Right lobe of liver (tissue), 4 donors: Measurements from ENCODE around the gene ZNF557.

Experiments used
- CTCF ChIP-seq, 4 donors: fragments of 200-600 bp in 3 of 4; fragments of 450-650 bp in 1 of 4; IDR thresholded peaks; one replicate each; pipeline versions ENCODE4 v1.5.1 to v1.8.0; 2016 to 2022; ENCODE audit warnings: antibody characterized with exemption in 4 of 4, mild to moderate bottlenecking in 2 of 4
- POLR2A ChIP-seq: fragments of 450-650 bp; IDR thresholded peaks from one replicate; pipeline ENCODE4 v1.6.1; 2017; ENCODE audit warnings: antibody characterized with exemption, mild to moderate bottlenecking
- donor health status: DM: no; HTN: no; CAD: no.
- donor health status: DM: no; HTN: no; CAD: no.
- donor health status: DM: no; HTN: yes; CAD: no.

GRCh38 chr19:7076151-7076550 lies 6.6 kb downstream of the ZNF557 start:
- TF ChIP-seq CTCF (IDR thresholded peaks at IDR 0.05), result no peak
- TF ChIP-seq POLR2A, result no peak
